ENCODE measurements around the gene BRWD1.
"Not testable (repeated sequence)": the region's sequence is repeated elsewhere in the genome, so short reads cannot be mapped to it uniquely, and the experiment has no call there.

Gene BRWD1

DNA sequence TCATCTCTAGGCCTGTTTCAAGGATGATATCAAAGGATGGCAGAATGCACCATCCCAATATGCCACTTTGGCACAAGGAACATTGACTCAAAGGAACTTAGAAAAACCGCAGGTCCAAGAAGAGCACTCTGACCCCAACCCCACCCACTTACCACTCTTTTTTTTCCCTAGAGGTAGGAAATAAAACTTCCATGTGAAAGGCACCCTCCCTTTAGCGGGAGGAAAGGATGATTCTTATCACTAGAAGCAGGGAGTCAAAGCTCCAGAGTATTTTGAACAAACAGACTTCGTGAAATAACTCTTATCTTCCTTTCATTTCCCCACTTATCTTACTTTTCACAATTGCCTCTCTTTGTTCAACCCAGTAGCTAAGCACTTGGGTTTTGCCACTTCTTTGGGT is 152.4 kb downstream of the BRWD1 start:
- DNase-seq, result no peak

DNA sequence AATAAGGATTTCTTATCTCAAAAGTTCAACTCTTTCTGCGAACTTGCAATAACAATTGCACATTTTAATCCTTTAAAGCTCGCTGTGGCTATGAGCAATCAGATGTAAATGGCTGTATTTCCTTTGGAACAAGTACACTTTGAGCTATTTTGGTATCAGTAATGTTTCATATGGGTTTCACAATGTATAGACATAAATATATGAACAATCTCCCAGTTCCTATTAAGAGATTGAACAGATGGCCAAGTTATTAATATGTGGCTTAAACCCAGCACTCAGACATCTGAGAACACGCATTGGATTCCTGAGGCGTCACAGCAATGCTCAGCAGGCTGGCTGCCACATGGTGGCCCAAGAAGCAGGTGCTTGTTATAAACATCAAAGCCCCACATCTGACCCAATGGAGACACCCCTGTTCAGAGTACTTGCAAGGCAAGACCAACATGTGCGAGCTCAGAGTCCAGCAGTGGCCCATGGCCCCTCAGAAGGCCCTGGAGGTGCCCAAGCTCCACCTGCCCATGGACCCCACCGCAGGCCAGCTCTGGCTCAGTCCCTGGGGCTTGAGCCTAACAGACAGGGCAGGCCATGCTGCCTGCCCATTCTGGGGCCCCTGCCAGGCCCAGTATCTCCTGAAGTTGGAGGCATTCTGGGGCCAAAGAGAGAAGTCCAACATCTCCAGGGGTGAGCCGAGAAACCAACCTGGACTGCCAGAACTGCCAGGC is 153.9 kb downstream of the BRWD1 start:
- DNase-seq, result no peak

DNA sequence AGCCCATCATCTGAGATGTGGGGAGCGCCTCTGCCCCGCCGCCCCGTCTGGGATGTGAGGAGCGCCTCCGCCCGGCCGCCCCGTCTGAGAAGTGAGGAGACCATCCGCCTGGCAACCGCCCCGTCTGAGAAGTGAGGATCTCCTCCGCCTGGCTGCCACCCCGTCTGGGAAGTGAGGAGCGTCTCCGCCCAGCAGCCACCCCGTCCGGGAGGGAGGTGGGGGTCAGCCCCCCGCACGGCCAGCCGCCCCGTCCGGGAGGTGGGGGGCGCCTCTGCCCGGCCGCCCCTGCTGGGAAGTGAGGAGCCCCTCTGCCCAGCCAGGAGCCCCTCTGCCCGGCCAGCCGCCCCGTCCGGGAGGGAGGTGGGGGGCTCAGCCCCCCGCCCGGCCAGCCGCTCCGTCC is 156.2 kb downstream of the BRWD1 start:
- not testable (repeated sequence) for DNase-seq

DNA sequence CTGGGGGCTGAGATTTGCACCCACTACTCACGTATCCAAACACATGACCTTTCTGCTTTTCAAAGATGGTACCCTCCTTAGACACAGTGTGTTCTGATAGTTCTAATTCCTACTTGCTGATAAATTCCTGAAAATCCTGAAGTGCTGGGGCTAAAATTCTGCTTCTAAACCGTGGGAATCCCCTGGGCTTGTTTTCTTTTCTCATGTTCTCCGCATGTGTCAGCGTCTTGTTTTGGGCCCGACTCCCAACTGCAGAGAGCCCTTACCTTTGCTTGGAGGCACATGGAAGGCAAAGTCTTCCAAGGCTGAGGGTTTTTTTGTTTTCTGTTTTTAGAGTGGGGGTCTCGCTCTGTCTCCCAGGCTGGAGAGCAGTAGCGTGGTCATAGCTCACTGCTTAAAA is 157.4 kb downstream of the BRWD1 start:
- DNase-seq, result no peak

DNA sequence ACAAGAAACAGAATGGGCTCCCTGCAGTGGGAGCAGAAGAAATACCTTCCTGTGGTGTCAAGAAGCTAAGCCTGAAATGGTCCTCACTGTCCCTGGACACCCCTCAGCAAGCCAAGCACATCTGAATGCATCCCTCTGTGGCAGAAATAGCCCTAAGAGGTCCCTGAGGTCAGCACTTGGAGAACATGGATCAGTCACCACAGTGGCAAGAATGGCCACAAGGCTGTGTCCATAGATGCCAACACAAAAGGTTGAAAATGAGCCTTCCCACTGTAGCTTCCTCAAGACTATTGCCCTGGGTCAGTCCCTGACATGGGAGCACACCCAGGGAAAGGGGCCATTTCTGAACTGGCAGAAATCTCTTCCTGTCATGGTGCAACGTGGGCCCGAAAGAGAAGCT is 157.9 kb downstream of the BRWD1 start:
- DNase-seq, result no peak

DNA sequence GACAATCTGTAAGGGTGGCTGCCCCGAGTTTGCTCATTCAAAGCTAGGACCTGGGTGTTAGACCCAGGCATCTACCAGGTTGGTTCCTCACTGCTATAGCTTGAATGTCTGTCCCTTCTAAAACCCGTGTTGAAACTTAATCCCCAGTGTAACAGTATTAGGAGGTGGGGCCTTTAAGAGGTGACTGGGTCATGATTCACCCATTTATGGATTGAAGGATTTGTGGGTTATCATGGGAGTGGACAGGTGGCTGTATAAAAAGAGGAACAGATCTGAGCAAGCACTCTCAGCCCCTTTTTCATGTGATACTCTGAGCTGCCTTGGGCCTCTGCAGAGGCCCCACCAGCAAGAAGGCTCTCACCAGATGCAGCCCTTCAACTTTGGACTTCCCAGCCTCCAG is 159.6 kb downstream of the BRWD1 start:
- DNase-seq, result no peak

DNA sequence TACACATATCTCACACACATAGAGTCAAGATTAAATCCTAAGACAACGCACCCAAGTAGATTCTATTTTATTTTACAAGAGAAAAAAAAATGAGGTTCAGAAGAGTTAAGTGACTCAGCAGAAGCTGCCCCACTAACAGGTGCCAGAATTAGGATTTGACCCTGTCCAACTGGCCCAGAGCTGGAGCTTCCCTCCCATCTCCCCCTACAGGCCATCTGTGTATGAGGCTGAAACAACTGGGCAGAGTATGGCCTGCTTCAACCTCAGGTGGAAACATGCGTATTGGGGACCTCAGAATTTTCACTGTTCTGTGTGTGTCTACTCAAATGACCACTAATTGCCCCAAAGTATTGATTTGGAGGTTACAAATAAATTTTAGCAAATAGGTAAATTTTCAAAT is 160.1 kb downstream of the BRWD1 start:
- DNase-seq, result no peak

DNA sequence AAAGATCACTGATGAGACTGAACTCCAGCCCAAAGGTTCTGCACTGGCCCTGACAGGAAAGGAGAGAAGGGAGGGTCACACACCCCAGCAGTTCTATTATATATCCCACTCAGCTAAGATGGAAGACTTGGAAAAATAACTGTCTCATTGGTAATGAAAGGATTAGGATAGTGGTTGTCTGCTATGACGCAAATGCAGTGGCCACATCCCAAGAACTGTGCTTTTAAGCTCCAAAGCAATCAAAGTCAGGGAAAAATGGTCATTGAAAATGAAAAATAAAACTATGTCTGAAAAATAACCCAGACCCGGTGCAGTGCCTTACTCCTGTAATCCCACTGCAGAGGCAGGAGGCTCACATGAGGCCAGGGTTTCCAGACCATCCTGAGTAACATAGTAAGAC is 161.2 kb downstream of the BRWD1 start:
- DNase-seq, result no peak

DNA sequence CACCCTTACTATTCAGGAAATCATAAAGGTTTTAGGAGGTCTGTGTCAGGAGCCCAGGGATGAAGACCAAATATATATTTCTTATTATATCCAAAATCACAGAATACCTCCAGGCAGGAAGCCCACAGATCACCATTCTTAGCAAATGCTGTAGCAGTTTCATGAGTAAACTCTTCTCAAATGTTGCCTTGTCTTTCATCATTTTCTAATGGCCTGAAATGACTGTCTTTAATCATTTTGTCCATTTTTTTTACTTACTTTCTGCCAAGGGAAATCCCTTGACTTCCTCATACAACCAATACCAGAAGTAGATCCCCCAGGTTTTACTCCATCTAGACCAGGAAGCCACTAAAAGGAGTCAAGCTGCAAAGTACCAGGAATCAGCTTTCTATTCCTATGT is 162.6 kb downstream of the BRWD1 start:
- no peak for DNase-seq

DNA sequence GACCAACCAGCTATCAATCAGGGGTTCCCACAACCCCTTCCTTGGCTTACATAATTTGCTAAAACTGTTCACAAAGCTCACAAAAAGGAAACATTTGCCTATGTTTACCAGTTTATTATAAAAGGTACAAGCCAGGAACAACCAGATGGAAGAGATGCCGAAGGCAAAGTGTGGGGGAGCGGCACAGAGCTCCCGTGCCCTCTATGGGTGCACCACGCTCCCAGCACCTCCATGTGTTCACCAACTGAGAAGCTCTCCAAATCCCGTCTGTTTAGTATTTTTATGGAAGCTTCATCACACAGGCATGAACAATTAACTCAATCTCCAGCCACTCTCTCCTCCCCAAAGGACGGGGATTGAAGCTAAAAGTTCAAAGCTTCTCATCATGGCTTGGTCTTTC is 163.1 kb downstream of the BRWD1 start:
- no peak for DNase-seq

DNA sequence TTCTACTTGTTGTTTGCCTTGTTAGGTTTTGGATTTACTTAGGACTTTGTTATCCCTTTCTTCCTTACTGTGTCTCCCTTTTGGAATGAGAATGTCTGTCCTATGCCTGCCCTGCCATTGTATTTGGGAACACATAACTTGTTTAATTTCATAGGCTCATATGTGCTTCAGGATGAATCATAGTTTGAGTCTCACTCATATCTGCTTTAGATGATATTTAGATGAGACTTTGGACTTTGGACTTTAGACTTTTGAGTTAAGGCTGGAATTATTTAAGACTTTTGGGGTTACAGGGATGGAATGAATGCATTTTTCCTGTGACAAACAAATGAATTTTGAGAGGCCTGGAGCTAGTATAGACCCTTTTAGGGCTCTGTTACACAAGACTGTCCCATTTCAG is 163.6 kb downstream of the BRWD1 start:
- DNase-seq, result no peak

DNA sequence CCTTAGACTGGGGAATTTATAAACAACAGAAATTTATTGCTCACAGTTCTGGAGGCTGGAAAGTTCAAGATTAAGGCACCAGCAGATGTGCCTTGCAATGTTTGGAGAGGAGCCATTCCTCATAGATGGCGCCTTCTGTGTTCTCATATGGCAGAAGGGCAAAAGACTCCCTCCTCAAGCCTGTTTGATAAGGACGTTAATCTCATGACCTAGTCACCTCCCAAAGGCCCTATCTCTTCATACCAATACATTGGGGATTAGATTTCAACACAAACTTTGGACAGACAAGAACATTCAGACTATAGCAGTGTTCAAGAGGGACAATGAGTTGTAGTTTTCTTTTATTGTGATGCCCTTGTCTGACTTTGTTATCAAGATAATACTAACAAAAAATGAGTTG is 164.5 kb downstream of the BRWD1 start:
- DNase-seq, result no peak

DNA sequence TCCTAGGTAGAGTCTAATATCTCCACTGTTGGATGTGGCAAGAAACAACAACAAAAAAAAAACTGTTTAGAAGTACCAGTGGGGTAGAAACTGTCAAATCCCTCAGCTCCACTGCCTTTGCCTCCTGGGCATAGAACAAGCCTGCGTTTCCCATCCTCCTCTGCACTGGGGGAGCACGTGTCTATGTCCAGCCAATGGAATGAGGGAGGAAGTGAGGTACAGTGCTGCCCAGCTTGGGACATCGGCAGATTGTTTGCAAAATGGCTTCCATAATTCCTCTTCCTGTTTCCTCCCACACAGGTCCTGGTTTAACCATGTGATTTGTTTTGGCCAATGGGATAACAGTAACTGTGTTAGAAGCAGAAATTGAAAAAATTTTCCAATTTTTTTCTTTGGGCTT is 169.2 kb downstream of the BRWD1 start:
- no peak for DNase-seq

DNA sequence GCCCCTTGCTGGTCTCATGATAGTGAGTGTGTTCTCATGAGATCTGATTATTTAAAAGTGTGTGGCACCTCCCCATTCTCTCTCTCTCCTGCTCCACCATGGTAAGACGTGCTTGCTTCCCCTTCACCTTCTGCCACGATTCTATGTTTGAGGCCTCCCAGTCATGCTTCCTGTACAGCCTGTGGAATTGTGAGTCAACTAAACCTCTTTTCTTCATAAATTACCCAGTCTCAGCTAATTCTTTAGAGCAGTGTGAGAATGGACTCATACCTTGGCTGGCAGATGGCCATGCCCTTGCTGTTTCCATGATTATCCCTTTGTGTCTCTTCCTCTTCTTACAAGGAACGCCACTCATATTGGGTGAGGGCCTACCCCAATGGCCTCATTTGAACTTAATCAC is 170.5 kb downstream of the BRWD1 start:
- no peak for DNase-seq

DNA sequence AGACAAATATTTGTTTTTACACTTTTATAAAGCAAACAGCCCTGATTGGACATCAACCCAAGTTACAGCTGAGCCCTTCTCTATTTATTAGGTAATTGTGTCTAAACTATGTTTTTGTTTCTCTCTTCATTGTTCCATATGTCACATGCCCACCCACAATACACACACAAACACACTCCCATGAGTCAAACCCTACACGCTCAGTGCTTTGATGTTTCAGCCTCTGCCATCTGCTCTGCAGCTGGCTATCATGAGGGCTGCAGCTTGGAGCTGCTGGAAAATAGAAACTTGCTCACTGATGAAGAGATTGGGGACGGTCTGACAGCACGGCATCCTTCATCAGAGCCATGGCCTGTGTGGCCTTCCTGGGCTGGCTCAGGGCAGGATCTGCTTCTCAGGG is 171.9 kb downstream of the BRWD1 start:
- no peak for DNase-seq

DNA sequence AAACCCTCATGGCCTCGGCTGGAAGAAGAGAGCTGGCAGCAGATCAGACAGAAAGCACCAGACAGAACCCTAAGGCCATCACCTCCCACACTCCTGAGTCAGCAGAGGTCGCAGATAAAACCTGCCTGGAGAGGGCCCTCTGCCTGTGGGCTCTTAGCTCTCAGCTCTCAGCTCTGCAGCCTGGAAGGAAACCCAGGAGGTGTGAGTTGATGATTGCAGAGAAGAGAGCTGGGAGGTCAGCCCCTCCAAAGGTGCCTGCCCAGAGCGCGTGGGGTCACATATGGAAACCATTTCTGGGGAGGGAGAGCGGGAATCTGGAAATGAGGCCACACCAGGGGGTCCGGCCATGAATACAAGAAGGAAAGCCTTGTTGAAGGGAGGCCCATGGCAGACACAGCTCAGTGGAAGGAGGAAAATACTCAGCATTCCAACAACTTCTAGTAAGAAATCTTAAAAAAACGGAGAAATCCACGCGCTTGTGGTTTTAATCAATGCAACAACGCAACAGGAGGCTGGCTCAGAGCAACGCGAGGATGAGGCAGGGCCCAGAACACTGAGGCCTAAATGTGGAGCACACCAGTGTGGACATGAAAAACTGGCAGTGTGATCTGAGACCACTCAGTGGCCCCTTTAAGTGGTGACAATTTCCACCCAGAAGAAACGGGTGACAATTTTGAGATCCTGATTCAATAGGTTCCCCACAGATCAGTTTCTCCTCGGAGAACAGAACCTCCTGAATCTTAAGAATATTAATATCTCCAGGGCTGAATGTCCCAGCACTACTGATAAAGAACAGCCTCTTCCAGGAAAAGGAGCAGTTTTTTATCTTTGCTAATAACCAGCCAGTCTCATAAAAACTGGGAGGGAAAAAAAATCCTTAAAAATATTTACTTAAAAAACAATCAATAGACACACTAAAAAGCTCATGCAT is 175.9 kb downstream of the BRWD1 start:
- DNase-seq, result no peak

DNA sequence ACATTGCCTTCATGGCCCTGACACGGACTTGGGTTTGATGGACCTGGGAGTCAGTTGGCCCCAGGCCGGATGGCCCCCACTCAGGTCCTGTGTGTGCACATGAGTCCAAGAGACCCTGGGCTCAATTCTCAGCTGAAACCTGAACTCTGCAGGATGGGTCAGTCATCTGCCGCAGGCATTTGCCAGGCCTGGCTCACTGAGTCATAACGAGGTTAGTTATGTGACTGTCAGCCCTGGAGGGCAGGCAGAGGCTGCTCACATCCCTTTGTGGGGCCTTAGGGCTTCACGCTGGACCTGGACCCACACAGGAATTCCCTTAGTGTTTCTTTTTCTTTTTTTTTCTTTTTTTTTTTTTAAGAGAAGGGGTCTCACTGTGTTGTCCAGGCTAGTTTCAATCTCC is 176.7 kb downstream of the BRWD1 start:
- no peak for DNase-seq

DNA sequence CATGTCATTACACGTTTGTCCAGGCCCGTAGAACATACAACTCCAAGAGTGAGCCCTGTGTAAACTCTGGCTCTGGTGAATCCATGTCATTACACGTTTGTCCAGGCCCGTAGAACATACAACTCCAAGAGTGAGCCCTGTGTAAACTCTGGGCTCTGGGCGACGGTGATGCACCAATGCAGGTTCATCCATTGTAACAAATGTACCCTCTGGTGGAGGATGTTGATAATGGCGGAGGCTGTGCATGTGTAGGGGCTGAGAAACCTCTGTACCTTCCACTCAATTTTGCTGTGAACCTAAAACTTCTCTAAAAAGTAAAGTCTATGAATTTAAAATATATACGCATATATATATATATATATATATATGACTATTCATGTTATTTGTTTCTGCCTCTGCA is 177.3 kb downstream of the BRWD1 start:
- DNase-seq, result not testable (repeated sequence)

DNA sequence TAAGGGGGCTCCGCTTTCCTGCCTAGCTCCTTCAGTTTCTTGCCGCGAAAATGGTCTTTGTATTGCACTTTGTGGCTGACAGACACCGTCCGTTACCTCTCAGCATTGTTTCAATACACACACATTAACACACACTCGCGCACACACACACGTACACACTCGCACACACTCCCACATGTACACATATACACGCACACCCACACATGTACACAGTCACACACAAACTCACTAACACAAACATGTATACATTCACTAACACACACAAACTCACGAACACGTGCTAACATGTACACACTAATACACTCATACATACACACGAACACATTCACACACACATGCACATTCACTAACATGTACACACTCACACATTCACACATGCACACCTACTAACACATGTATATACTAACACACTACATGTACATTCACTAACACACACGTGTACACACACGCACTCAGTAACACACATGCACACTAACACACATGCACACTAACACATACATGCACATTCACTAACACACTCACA is 179.1 kb downstream of the BRWD1 start:
- no peak for DNase-seq

Data from stimulated activated CD4-positive, alpha-beta T cell treated with anti-CD3 and anti-CD28 coated beads, Interleukin-4, amount 100 ng/mL, for 4 hours (primary cell).